ENCODE measurements around the gene ERMP1. TPM values are rescaled to one million over a fixed set of nuclear protein-coding genes. Genes with fewer than 3 reads are reported as not detected.

Gene ERMP1
- total and polyA plus RNA-seq, 2 donors from 2014 or later = 34.4 to 89.6 TPM

GRCh38 chr9:5848372-5848882 is 15.5 kb upstream of the ERMP1 start:
- H3K9me3 ChIP-seq (ENCODE audit: control insufficient read depth in 2 of 3, insufficient read depth in 1 of 3, low read length in 3 of 3) = no peaks in the 10 kb centered on the region
- TF ChIP-seq CTCF (IDR thresholded peaks at IDR 0.05; ENCODE audit: borderline replicate concordance, extremely low read depth, insufficient read depth) = no peak
- FAIRE-seq (no peak), DNase-seq (no peak)
- H3K36me3 ChIP-seq (ENCODE audit: control insufficient read depth in 2 of 3, insufficient read depth in 3 of 3, low read length in 3 of 3) = no peaks in the 10 kb centered on the region
- H3K9ac ChIP-seq (ENCODE audit: low read length in 3 of 3) = no peak overlapping the region
- intact Hi-C loops (cut with DNase I) = no loop called here
- peaks cover 9 to 10% (median 9%) of the 10 kb centered on the region in 3 donors for H3K4me1 ChIP-seq (ENCODE audit: control insufficient read depth in 2 of 3, insufficient read depth in 2 of 3, low read depth in 1 of 3, low read length in 3 of 3)
- no peaks in the 10 kb centered on the region for H3K27me3 ChIP-seq (ENCODE audit: control insufficient read depth, insufficient read depth, low read length)
- no peak overlapping the region for H3K27ac ChIP-seq (ENCODE audit: low read depth in 2 of 2, low read length in 2 of 2)
- no peak overlapping the region for H3K4me3 ChIP-seq (ENCODE audit: low read length in 3 of 3)

GRCh38 chr9:5846501-5846921 is 13.6 kb upstream of the ERMP1 start:
- intact Hi-C loops (cut with DNase I) = no loop called here
- Histone ChIP-seq H3K27me3 (ENCODE audit: control insufficient read depth, insufficient read depth, low read length) (no peaks in the 10 kb centered on the region), H3K9ac (ENCODE audit: low read length in 3 of 3) (no peak overlapping the region), H3K4me3 (ENCODE audit: low read length in 3 of 3) (no peak overlapping the region), H3K27ac (ENCODE audit: low read depth in 2 of 2, low read length in 2 of 2) (no peak overlapping the region), H3K36me3 (ENCODE audit: control insufficient read depth in 2 of 3, insufficient read depth in 3 of 3, low read length in 3 of 3) (no peaks in the 10 kb centered on the region), H3K4me1 (ENCODE audit: control insufficient read depth in 2 of 3, insufficient read depth in 2 of 3, low read depth in 1 of 3, low read length in 3 of 3) (peaks cover 10 to 16% (median 13%) of the 10 kb centered on the region in 3 donors), H3K9me3 (ENCODE audit: control insufficient read depth in 2 of 3, insufficient read depth in 1 of 3, low read length in 3 of 3) (no peaks in the 10 kb centered on the region)
- TF ChIP-seq CTCF (IDR thresholded peaks at IDR 0.05; ENCODE audit: borderline replicate concordance, extremely low read depth, insufficient read depth) = no peak
- FAIRE-seq (no peak), DNase-seq (peak in 2 of 5 donors; percentile 38 to 49)

DNA sequence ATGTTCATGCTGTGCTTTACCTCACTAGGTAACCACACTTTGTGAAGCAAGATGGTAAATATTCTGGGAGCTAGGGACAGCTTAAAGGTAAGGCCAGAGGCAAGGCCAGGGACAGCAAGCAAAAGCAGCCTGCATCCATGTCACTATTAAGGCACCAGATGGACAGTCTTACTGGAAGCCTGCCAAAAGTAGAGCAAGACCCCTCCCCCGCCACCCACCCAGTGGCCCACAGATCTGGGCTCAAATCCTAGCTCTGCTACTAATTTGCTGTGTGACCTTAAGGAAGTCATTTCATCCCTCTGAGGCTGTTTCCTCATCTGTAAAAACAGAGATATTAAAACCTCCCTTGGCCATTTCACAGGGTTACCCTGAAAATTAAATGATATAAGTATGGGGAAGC is 13.2 kb upstream of the ERMP1 start:
- TF ChIP-seq CTCF (IDR thresholded peaks at IDR 0.05; ENCODE audit: borderline replicate concordance, extremely low read depth, insufficient read depth) = no peak
- DNase-seq (no peak), FAIRE-seq (no peak)
- H3K9me3 ChIP-seq (ENCODE audit: control insufficient read depth in 2 of 3, insufficient read depth in 1 of 3, low read length in 3 of 3) = no peaks in the 10 kb centered on the region
- intact Hi-C loops (cut with DNase I) = no loop called here
- no peaks in the 10 kb centered on the region for H3K36me3 ChIP-seq (ENCODE audit: control insufficient read depth in 2 of 3, insufficient read depth in 3 of 3, low read length in 3 of 3)
- no peak overlapping the region for H3K4me3 ChIP-seq (ENCODE audit: low read length in 3 of 3)
- peaks cover 10 to 16% (median 13%) of the 10 kb centered on the region in 3 donors for H3K4me1 ChIP-seq (ENCODE audit: control insufficient read depth in 2 of 3, insufficient read depth in 2 of 3, low read depth in 1 of 3, low read length in 3 of 3)
- H3K9ac ChIP-seq (ENCODE audit: low read length in 3 of 3) = no peak overlapping the region
- H3K27me3 ChIP-seq (ENCODE audit: control insufficient read depth, insufficient read depth, low read length) = no peaks in the 10 kb centered on the region
- peak overlapping the region in 1 of 2 donors; percentile 2 for H3K27ac ChIP-seq (ENCODE audit: low read depth in 2 of 2, low read length in 2 of 2)

DNA sequence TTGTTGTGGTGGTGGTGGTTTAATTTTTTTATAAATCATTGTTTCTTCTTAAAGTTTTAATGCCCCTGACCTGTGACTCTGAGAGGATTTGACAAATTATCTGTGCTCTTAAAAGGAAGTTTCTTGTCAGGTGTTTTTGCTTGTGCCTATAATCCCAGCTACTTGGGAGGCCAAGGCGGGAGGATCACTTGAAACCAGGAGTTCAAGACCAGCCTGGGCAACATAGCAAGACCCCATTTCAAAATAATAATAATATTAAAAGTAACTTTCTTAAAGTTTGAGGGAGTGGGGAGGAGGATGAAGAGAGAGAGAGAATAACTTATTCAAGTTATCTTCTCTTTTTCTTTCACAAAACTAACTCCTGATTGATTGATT is 12.2 kb upstream of the ERMP1 start:
- no peak overlapping the region for H3K9ac ChIP-seq (ENCODE audit: low read length in 3 of 3)
- H3K27ac ChIP-seq (ENCODE audit: low read depth in 2 of 2, low read length in 2 of 2) = peak overlapping the region in 1 of 2 donors; percentile 88
- H3K9me3 ChIP-seq (ENCODE audit: control insufficient read depth in 2 of 3, insufficient read depth in 1 of 3, low read length in 3 of 3) = no peaks in the 10 kb centered on the region
- no peak overlapping the region for H3K4me3 ChIP-seq (ENCODE audit: low read length in 3 of 3)
- no peak for FAIRE-seq
- peaks cover 13 to 21% (median 14%) of the 10 kb centered on the region in 3 donors for H3K4me1 ChIP-seq (ENCODE audit: control insufficient read depth in 2 of 3, insufficient read depth in 2 of 3, low read depth in 1 of 3, low read length in 3 of 3)
- intact Hi-C loops (cut with DNase I) = no loop called here
- H3K27me3 ChIP-seq (ENCODE audit: control insufficient read depth, insufficient read depth, low read length) = no peaks in the 10 kb centered on the region
- TF ChIP-seq CTCF (IDR thresholded peaks at IDR 0.05; ENCODE audit: borderline replicate concordance, extremely low read depth, insufficient read depth) = no peak
- H3K36me3 ChIP-seq (ENCODE audit: control insufficient read depth in 2 of 3, insufficient read depth in 3 of 3, low read length in 3 of 3) = no peaks in the 10 kb centered on the region
- DNase-seq = no peak

All from kidney (tissue), 14 donors.